GM19351 (cell line): ENCODE measurements around the gene CACNA2D3.

Experiments
- ATAC-seq: cut with Tn5 transposase; IDR thresholded peaks from one replicate; pipeline ENCODE4 v1.9.1; 2021; ENCODE audit warnings: mild to moderate bottlenecking, moderate library complexity; ENCODE audit not compliant: unreplicated experiment

The CACNA2D3 gene

DNA sequence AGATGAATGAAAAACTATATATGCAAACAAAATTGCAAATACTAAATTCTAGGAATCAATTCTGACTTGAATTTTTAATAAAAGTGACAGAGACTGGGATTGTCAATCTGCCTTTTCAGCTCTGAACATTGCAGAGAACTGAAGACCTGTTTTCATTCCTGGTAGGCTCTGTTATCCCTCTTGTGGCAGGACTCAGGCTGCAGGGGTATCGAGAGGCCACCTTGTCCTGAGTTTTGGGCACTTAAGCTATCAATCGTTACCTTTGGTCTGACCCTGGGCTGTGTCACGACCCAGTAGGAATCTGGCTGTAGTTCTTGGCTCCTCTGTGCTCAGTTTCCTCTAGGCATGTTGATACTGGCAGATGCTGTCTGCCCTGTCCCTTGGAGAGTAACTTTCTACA lies 238.0 kb downstream of the CACNA2D3 start:
- ATAC-seq, result no peak

DNA sequence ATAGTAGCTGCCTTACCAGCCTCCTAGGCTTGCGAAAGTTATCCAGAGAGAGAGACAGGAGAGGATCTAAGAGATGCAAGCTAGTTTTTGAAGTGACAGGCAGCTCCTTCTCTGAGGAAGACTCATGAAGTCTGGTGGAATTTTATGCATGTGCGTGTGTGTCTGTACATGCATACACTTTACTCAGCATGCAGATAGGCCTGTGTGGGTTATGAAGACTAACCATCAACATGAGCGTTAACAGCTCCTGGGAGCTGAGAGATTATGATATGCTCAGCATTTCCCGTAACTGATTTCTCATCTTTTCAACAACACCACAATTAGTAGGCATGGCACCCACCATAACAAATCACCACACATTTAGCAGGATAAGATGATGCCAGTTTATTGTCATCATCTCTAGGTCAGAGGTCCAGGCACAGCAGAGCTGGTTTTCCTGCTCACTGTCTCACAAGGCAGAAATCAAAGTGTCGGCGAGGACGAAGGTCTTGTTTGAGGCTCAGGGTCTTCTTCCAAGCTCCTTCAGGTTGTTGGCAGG lies 239.5 kb downstream of the CACNA2D3 start:
- no peak for ATAC-seq

DNA sequence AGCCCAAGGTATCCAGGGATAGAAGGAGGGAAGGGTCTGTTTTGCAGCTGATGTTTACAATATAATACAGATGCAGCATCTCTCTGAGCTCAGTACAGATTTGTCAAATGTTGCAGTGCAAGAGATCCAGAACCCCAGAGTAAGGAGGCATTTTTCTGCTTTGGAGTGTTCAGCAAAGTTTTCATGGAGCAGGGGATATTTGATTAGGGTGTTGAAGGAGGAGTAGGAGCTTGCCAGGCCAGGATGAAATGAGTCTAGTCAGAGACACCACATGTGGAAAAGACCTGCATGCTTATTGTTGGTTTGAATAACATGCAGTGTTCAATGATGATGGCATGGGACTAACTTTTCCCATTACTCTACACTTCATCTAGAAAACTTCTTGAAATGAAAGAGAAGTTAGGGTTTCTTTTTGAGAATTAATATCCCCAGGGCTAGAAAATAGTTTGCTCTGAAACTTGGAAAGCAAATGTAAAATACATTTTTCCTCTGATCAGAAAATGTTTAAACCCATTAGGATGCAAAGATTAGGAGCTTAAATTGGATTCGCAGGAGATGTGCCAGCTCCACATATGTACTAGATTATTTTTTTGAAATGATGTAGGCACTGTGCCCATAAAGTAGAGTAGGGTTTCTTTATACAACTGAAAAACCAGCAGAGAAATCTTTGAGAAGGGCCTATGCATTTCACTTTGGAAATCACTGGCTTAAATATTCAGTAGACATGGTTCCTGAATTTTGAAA lies 243.8 kb downstream of the CACNA2D3 start:
- ATAC-seq, result no peak

DNA sequence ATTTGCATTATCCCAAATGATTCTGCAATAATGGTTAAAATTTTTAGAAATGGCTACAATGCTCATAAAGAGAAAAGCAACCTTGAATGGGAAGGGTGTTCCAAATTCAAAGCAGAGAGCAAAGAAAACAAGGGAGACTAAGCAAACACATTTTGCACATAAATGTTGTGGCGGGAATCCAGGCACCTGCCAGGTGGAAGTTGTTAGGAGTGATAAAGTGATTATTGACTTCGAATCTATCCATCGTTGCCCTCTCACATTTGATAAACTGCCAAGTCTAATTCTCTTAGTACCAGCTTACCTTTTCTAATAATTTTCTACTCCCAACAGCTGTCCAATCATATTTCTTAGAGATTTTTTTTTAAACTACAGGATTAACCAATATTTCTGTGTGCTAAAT lies 244.5 kb downstream of the CACNA2D3 start:
- no peak for ATAC-seq

DNA sequence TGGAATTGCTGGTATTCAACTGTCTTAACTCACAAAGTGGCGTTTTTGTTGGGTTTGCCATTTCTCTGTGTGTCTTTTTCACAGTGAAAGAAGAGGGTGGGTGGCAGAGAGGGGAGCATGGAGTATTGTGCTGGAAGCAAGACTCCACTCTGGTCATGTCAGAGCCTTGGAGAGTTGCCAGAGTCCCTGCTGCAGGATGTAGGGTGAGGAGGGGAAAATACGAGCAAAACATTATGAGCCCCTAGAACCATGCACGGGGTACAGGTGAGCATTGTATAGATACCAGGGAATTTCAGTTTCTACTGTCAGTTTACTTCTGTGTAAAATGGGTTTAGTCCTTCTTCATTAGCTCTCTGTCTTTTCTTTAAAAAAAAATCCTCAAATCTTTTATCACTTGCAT lies 249.9 kb downstream of the CACNA2D3 start:
- ATAC-seq, result no peak

DNA sequence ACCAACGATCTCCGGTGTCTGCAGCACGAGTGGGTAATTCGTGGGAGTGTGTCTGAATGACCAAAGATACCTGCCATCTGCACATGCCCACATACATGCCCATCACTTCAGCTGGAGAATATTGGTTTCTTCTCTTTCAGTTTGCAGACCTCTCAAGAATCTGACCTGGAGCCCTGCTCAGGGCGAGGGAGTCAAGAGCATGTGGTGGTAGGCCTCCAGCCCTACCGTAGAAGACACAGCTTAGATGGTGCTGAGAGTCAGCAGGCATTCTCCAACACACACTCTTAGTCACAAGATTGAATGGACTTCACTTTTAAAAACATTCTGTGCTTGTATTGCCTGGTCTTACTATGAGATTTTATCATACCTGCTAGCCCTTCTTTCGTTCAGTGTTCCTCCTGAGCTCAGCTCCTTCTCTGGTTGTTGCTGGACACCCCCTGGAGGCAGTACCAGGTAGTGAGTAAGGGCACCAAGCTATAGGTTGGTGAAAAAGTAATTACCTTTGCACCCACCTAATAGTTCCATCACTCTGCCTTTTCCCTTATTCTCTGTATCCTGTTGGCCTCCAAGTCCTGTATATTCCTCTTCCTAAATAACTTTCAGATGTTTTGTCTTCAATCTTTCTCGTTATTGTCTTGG lies 252.0 kb downstream of the CACNA2D3 start:
- ATAC-seq, result peak; percentile 75

DNA sequence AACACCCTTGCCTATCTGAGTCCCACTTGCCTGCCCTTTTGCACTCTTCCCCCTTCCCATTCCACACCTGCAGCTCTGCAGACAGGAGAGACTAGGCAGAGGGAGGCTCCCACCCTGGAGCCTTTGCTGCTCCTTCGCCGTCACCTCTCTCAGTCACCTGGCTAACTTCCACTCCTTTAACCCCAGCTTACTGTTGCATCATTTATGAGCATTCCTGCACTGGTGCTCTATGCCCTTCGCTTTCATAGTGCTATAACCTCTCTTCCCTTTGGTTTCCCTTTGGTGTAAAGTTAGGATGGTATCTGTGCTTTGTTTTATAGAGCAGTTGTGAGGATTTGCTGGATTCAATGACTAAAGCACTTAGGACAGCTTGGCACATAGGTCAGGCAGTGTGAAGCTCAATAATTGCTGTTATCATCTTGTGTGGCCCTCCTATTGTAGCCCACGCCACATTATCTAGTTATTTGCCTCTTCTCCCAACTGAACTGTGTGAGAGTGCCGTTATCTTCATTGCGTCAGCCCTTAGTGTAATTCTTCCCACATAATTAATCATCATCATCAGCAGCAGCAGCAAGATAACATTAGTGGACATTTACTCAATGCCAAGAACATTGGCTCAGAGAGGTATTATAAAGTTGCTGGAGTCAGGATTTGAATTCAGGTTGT lies 253.9 kb downstream of the CACNA2D3 start:
- no peak for ATAC-seq

DNA sequence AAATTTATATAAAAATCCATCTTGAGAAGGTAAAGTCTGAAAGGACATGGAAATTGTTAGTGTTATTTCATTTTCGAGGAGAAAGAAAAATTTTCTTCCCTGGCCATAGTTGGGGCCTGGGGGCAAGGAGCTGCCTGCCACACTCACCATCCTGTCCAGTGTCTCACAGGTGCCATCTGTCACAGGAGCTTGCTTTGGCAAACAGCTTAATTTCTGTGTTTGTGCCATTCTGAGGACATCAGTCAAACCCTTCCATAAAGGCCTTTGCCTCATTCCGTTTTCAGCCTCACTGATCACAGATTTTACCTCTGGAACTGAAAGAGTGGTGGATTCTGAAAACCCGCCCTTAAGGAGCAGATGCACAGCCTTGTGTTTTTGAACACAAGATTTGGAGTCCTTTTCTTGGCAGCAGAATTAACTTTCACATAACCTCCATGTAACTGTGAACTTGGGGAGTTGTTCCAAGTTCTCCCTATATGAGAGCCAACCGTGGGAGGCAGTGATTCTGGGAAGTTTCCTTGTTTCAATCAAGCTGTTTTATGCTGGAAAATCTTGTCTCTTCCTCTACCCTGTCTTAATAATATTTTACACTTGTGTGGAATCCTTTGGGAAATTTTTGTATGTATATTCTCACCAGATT lies 254.7 kb downstream of the CACNA2D3 start:
- no peak for ATAC-seq

DNA sequence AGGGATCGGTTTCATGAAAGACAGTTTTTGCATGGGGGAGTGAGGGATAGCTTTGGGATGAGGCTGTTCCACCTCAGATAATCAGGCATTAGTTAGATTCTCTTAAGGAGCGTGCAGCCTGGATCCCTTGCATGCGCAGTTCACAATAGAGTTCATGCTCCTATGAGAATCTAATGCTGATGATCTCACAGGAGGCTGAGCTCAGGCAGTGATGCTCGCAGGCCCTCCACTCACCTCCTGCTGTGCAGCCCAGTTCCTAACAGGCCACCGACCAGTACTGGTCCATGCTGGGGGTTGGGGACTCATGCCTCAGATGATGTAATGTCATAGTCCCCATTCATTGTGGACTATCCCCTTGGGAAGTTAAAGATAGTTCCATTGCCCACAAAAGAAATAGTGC lies 255.8 kb downstream of the CACNA2D3 start:
- ATAC-seq, result no peak

DNA sequence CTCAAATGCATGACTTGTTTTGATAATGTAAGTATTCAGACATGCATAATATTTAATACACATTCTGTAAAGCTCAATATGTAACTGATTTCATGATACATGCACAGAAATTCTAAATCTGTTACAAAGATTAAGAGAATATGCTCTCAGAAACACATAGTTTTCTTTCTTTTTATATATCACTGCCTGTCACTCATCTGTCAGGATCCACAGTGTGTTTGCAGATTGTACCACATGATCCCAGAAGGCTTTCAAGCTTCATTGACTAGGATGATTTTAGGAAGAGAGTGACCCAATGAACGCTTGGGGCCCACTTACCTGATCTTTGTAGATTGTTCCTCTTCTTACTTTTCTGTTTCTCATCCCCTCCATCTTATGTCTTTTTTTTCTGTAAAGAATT lies 261.9 kb downstream of the CACNA2D3 start:
- ATAC-seq, result no peak

DNA sequence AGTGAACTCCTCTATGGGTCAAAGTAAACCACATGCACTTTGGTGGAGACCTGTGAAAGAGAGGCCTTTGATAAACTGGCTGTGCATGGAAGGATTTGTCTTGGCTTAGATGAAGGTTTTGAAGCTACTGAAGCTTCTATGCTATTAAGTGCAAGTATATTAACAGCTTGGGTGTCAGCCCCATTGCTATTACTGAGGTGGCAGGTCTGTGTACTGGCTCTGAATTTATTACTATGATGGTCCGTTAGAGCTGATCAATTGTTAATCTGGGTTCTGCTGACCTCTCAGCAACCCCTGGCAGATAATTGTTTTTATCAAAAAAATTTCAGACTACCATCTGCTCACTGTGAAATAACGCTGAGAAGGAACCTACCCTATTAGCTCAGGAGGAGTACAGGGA lies 268.2 kb downstream of the CACNA2D3 start:
- no peak for ATAC-seq

DNA sequence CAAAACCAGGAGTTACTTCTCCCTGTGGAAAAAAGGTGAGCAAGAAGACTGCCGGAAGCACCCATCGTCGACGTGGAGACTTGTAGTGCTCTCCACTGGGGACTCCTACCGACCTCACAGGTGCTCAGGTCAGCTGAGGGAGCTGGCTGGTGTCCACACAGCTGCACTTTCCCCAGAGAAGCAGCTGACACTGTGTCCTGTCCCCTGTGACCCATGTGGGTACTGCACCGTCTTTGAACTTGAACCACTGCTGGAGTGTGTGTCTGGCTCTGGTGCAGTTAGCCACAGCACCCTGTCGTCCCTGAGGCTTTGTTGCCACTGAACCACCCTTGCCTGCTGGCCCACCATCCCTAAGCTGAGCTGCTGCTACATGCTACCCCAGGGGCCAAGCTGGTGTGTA lies 270.8 kb downstream of the CACNA2D3 start:
- no peak for ATAC-seq

DNA sequence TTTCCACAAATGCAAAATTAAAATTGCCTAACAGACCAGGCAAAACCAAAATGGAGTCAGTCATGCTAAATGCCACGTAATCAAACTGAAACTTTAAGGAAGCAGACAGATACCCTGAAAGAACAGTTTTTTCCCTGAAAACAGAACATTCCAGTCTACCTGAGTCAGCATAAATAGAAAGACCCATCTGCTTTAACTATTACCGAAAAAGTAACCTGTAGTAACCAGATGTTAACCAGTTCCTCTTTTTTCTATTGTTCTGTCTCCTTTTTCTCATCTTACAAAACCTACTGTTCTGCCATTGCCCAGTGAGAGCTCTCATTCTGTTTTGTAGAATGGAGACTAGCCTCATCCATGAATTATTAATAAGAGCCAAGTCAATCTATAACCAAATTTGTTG lies 286.0 kb downstream of the CACNA2D3 start:
- ATAC-seq, result no peak

DNA sequence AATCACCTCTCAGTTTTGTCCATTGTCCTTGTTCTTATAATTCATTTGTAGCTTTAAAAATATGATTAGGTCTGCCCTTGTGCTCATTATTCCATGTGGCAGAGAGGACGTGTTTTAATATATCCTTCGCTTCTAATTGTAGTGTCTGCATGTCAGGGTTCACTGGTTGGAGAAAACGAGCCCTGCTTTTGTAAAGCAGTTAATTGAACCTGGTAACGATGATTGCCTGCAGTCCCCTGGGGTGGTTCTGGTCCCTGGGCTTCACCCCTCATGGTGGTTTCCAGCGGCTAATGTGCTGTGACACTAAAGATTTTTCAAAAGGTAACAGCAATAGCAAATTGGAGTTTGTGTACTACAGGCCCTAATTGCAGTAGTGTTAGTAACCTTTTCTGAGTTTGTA lies 299.6 kb downstream of the CACNA2D3 start:
- no peak for ATAC-seq

DNA sequence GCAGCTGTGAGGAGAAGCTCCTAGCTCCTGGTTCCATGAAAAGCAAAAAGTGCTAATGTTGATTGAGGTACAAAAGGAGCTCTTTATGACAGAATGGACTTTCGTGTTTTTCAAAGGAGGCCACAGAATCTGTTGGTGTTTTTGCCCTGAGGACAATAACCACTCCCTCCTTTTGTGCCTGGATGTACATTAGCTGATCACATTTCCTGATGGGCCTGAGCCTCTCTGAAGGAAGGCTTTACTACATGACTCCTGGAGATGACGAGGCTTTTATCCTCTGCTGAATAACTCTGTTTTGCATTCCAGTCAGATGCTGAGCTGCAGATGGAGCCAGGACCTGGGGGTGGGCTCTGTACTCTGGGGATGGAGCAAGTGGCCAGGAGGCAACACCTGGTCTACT lies 301.9 kb downstream of the CACNA2D3 start:
- ATAC-seq, result no peak

DNA sequence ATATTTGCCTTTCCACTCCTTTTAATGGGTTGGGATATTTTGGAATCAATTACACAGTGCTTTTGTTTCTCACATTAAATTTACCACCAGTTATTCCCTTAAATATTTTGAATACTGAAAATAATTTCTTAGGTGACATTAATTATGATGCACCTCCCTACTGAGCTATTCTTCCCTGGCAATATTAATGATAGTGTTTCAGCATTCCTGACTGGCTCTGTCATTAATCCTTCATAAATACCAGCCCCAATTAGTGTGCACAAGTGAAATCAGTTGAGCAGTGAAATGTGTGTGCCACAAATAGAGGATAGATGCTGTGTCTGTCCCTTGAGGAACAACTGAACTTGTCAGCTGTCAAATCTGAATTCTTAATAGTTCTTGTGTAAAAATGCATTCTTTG lies 304.0 kb downstream of the CACNA2D3 start:
- ATAC-seq, result no peak

DNA sequence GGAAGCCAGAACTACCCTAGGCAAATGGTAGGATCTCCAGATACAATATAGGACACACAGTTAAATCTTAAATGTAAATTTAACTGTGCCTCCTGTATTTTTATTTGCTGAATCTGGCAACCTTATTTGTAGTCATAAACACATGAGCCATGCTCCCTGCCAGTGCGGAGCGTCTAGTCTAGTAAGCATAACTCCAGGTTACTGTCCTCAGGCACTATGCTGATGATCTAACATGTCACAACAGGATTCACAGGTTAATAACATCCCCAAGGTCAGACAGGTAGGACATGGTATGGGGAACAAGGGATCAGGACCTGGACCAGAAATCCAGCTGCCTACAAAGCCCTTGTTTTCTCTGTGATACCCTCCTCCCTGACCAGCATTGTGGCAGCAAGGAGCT lies 305.1 kb downstream of the CACNA2D3 start:
- no peak for ATAC-seq

DNA sequence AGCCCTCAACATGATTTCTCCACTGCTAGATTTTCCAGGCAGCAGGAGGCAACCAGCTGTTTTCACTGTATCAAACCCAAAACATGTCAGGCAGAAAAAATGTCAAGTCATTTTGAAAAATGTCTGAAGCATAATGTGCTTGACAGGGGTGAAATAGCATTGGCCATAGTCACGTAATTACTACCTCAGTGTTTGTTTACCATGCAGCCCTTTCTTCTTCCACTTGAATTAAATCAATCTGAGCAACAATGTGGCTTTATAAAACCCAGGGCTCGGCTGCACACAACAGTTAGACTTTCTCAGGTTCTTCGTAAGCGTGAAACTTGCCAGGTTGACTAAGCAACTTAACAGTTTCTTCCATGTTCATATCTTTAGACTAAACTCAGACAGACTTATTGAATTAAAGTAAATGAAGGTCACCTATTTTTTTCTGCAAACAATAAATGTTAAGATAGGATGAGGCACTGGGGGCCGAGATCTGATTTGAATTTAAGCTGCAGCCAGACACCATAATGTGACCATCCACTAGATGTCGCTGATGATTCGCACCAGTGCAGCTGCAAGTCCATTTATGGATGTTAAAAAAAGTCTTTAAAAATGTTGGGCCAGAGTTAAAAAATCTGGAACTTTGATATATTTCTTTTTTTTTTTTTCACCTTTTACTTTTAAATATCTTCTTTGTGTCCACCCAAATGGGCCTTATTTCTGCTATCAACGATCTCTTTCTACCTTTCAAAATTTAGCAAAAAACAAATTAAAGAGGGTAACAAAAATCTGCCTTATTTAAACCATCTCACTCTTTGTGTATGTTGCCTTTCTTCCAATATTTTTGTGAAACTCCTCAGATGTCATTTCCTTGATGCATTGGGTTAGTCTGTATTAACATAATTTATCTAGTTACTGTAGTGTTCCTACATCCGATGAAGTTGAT lies 305.9 kb downstream of the CACNA2D3 start:
- peak; percentile 62 for ATAC-seq

DNA sequence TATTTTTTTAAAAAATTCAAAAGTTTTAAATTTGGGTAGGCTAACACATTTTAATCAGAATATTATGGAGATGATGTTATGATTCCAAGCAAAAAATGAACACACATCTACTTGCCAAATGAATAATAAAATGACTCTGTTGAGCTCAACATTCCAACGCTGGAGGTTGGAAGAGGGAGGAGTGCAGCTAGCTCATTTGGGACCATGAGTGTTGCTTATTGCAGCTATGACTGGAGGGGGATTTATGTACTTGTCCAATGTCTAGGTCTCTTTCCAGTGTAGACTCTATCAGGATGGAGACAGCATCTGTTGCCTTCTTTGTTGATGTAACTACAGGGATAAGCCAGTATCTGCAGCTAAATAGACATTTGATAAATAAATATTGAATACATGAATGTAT lies 310.6 kb downstream of the CACNA2D3 start:
- no peak for ATAC-seq

DNA sequence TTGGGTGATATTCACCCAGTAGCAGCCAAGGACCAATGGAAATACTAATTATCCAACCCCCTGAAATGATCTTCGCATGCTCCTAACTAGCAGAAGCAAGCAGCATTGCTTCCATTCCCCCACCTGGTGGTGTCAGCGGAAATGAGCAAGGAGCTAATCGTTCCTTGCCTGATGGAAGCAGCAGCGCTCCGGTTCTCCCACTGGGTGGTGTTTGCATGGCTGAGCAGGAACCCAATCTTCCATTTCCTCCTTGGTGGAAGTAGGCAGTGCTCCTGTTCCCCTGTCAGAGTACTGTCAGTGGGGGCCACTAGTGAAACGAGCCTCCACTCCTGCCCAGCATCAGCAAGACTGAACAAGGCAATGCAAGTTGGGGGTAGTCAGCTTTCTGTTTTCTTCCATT lies 311.5 kb downstream of the CACNA2D3 start:
- no peak for ATAC-seq
